Kidney (tissue), 14 donors: ENCODE data around the gene WDFY4. TPM values are rescaled to one million over a fixed set of nuclear protein-coding genes. Genes with fewer than 3 reads are reported as not detected.

Experiments used
- DNase-seq, 5 donors: peaks; one replicate each; pipeline ENCODE4 v3.0.0-alpha.2; 2013 to 2020
- FAIRE-seq: peaks from 2 replicates; lab custom pipeline; 2012; peaks lifted over from hg19 to GRCh38; lab: Jason Lieb, UNC
- H3K27ac ChIP-seq, 2 donors: one replicate each; pipeline ENCODE4 v1.7.0; 2013; ENCODE audit warnings: low read depth in 2 of 2, low read length in 2 of 2, inconsistent platforms in 1 of 2
- H3K27me3 ChIP-seq: one replicate; pipeline ENCODE4 v1.7.1; 2013; ENCODE audit warnings: low read length, inconsistent platforms; ENCODE audit not compliant: control insufficient read depth, insufficient read depth
- H3K36me3 ChIP-seq, 3 donors: one replicate each; pipeline versions ENCODE4 v1.7.0 to v1.7.1; 2013; ENCODE audit warnings: low read length in 3 of 3, control low read depth in 1 of 3, inconsistent platforms in 1 of 3; ENCODE audit not compliant: insufficient read depth in 3 of 3, control insufficient read depth in 2 of 3
- H3K4me1 ChIP-seq, 3 donors: one replicate each; pipeline versions ENCODE4 v1.7.0 to v1.7.1; 2013; ENCODE audit warnings: low read length in 3 of 3, inconsistent platforms in 1 of 3, low read depth in 1 of 3; ENCODE audit not compliant: control insufficient read depth in 2 of 3, insufficient read depth in 2 of 3
- H3K4me3 ChIP-seq, 3 donors: one replicate each; pipeline versions ENCODE4 v1.7.0 to v1.8.1; 2013; ENCODE audit warnings: low read length in 3 of 3, control low read depth in 1 of 3, inconsistent platforms in 1 of 3
- H3K9ac ChIP-seq, 3 donors: one replicate each; pipeline versions ENCODE4 v1.7.0 to v1.7.1; 2013; ENCODE audit warnings: low read length in 3 of 3, control low read depth in 1 of 3, inconsistent platforms in 1 of 3
- H3K9me3 ChIP-seq, 3 donors: one replicate each; pipeline versions ENCODE4 v1.7.0 to v1.7.1; 2013; ENCODE audit warnings: low read length in 3 of 3, control low read depth in 1 of 3, inconsistent platforms in 1 of 3; ENCODE audit not compliant: control insufficient read depth in 2 of 3, insufficient read depth in 1 of 3
- CTCF ChIP-seq: IDR thresholded peaks from 3 replicates; pipeline ENCODE4 v1.5.1; 2012; ENCODE audit warnings: mild to moderate bottlenecking, moderate library complexity, borderline replicate concordance; ENCODE audit not compliant: insufficient read depth; ENCODE audit errors: extremely low read depth
- intact Hi-C: fragments of 100-400 bp; cut with DNase I; formaldehyde crosslinking; loops from one replicate; pipeline ENCODE4 v1.11.1; 2022
- polyA plus RNA-seq: library from polyadenylated mRNA; stranded (reverse); fragments of 350-450 nt; fragmentation: Illumina TruSeq; extraction: RNeasy Lipid Tissue Mini Kit (QIAGEN cat#74804); gene quantifications from one replicate; pipeline ENCODE4 v1.2.3, GENCODE V29; 2014; ENCODE audit warnings: low read depth, low replicate concordance; ENCODE audit not compliant: insufficient read depth
- total RNA-seq: library from RNA; stranded (reverse); fragmentation: NEBNext Ultra II Directional; extraction: Animal tissue kit (Norgen Biotek cat#: 25700); gene quantifications from one replicate; pipeline ENCODE4 v1.2.1, GENCODE V29; 2021
- donor health status: control.
- donor health status: control.
- donor health status: control.
- donor health status: control.
- donor health status: control.
- donor health status: DM: yes; HTN: yes; CAD: no.
- donor health status: Normal renal cell carcinoma (clear cell type).

The WDFY4 gene
- total and polyA plus RNA-seq, 2 donors from 2014 or later, result 1.7 to 13.3 TPM

DNA sequence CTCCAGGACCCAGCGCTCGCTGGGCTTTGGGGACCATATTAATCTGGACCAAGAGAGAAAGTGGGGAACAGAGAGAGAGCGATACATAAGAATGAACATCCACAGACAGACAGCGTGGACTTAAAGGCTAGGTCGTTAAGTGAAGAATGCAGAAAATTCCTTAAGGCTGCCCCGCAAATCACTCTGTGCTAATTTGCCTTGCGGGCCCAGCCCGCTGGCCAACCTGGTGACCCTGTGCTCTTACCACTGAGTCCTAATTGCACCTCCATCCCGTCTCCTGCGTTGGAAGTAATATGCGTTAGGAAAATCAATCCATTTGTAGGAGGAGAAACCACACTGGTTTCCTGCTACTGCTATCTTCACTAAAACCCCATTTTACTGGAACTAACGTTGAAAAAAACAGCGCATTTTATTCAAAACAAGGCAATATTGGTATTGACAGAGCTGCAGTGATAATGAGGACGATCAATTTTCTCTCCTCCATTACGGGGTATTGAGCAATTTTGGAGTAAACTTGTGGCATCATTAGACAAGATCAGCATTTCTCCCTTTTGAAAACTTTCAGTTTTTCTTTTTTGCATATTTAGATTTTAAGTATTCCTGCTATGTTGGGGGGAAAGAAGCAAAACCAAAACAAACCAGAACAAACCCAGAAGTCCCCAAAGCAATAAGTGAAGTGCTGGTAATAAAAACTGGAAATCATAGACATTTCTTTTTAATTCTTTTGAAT is 85.2 kb downstream of the WDFY4 start:
- no peak for DNase-seq
- H3K4me1 ChIP-seq, result no peaks in the 10 kb centered on the region
- no peaks in the 10 kb centered on the region for H3K27me3 ChIP-seq
- no peak overlapping the region for H3K9ac ChIP-seq
- no peaks in the 10 kb centered on the region for H3K36me3 ChIP-seq
- H3K27ac ChIP-seq, result no peak overlapping the region
- no peaks in the 10 kb centered on the region for H3K9me3 ChIP-seq
- intact Hi-C loops, result no loop called here
- H3K4me3 ChIP-seq, result no peak overlapping the region
- FAIRE-seq, result no peak
- no peak for TF ChIP-seq CTCF

DNA sequence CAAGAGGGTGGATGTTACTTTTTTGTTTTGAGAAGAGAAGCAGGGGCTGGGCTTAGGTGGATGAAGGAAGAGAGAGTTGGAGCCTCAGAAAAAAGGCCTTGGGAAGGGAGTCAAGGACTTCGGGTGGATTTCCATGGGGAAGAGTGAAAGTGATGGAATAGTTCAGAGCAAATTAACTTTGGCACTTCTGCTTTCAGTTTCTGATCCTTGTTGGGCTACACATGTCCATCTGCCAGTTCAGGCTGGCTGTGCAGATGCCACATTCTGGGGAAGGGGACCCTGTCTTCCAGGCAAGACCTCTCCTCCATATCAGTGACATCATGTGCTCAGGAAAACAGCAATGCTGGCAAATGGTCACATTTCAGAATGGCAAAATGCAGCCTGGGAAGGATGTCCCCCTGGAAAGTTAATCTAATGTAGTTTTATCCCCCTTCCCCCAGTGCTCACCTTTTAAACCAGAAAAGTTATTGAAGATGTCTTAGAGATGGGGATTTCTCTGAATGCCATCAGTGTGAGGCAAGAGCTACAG is 86.0 kb downstream of the WDFY4 start:
- no peaks in the 10 kb centered on the region for H3K36me3 ChIP-seq
- FAIRE-seq, result no peak
- H3K9me3 ChIP-seq, result no peaks in the 10 kb centered on the region
- TF ChIP-seq CTCF, result no peak
- H3K9ac ChIP-seq, result no peak overlapping the region
- H3K4me3 ChIP-seq, result no peak overlapping the region
- no peak for DNase-seq
- no peak overlapping the region for H3K27ac ChIP-seq
- intact Hi-C loops, result no loop called here
- no peaks in the 10 kb centered on the region for H3K27me3 ChIP-seq
- no peaks in the 10 kb centered on the region for H3K4me1 ChIP-seq

GRCh38 chr10:48771234-48771633 is 86.6 kb downstream of the WDFY4 start:
- FAIRE-seq, result no peak
- Histone ChIP-seq H3K4me1 (no peaks in the 10 kb centered on the region), H3K9me3 (no peaks in the 10 kb centered on the region), H3K27me3 (no peaks in the 10 kb centered on the region), H3K4me3 (no peak overlapping the region), H3K27ac (no peak overlapping the region), H3K36me3 (no peaks in the 10 kb centered on the region), H3K9ac (no peak overlapping the region)
- no peak for DNase-seq
- no peak for TF ChIP-seq CTCF
- intact Hi-C loops, result no loop called here
